HG03280 (cell line): ENCODE results near the gene TNFRSF19.

ENCODE experiments used
- ATAC-seq: cut with Tn5 transposase; IDR thresholded peaks from one replicate; pipeline ENCODE4 v1.9.1; 2021; ENCODE audit warnings: mild to moderate bottlenecking, moderate library complexity; ENCODE audit not compliant: unreplicated experiment

The TNFRSF19 gene

GRCh38 chr13:23707674-23708073, 137.5 kb downstream of the TNFRSF19 start:
- ATAC-seq, result no peak

- no peak for ATAC-seq
Measured at GRCh38 chr13:23709536-23709935, 139.3 kb downstream of the TNFRSF19 start.

- ATAC-seq, result no peak
Measured at GRCh38 chr13:23710366-23710765, 140.2 kb downstream of the TNFRSF19 start.

DNA sequence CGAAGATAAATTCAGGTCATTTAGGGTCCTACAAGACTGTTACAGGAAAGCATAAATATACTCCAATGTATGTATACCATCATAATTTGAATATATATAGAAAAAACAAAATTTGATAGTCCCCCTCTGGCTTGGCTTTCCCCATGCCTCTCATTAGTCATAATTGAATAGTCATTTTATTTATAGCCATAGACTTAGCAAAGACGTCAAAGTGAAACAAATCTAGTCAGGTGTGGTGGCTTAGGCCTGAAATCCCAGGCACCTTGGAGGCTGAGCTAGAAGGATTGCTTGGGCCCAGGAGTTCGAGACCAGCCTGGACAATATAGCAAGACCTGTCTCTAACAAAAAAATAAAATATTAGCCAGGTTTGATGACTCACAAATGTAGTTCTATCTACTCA, 141.1 kb downstream of the TNFRSF19 start:
- ATAC-seq, result no peak

DNA sequence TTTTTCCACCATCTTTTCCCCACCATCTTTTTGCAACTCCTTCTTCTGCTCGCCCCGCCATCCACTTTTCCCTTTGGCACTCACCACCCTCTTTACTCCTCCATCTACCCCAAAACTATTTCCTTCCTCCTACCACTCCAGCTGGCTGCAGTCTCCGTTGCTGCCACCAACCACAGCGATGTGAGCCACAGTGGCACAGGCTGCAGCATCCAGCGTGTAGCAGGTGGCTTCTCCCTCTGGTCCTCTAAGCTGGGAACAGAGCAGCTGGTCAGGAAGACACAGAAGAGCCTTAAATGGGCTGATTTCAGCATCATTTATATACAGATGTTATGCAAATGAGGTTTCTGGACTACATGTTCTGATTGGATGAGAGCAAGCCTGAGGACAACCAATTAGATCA, 144.5 kb downstream of the TNFRSF19 start:
- ATAC-seq, result no peak

DNA sequence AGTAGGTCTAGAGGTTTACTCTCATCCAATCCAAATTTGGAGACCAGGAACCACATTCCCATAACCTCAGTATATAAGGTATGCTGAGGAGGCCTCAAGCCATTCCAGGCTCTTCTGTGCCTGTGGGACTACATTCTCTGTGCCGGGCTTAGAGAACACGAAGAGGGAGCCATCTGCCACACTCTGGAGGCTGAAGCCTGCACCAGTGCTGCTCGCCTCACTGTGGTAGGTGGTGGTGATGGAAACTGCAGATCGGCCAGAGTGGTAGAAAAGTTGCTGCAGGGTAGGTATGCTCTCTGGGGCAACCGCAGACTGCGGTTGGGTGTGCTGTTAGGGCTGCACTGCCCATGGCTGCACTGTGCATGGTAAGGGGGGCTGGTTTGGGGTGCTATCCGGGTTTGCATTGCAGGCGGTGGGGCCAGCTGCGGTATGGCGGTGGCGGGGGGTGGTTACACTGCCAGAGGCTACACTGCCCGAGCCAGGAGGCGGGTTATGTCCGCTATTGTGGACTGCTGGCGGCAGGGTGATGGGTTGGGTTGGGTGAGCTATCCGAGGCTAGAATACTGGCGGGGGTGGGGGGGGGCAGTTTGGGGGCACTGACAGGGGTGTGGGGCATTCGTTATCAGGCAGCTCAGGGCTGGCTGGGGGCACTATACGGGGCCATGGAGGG, 145.0 kb downstream of the TNFRSF19 start:
- no peak for ATAC-seq

DNA sequence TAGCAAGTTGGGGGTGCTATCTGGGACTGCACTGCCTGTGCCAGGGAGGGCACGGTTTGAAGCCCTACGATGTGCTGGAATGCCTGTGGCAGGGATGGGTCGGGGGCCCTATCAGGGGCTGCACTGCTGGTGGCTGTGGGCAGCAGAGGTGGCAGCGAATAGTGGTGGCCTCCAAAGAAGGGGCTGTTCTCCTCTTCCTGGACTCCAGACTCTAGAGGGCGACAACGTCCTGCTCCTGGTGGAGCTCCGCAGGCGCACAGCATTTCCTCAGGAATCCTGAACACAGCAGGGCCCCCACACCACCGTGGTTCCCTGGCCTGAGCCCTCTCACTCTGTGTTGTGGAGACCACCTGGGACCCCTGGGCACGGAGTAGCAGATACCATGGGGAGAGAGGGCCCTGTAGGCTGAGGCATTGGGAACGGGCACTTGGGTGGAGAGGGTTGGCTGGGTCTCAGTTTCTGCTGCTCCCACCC, 145.6 kb downstream of the TNFRSF19 start:
- no peak for ATAC-seq

DNA sequence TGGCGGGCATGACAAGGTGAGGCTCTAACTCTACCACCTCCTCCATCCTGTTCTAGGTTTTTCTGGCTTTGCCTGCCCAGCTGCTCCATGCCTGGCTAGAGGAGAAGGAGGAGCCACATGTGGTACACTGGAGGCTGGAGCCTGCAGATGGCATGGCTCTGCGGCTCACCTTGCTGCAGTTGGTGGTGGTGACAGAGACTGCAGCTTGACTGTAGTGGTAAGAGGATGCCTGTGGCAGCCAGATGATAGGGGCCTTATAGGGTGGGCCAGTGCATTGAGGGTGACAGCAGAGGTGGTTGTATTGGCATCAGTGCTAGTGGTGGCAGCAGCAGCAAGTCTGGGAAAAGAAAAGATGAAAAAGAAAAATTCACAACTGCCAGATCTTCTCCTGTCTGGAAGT, 146.2 kb downstream of the TNFRSF19 start:
- ATAC-seq, result no peak

GRCh38 chr13:23718996-23719395, 148.8 kb downstream of the TNFRSF19 start:
- ATAC-seq, result no peak

DNA sequence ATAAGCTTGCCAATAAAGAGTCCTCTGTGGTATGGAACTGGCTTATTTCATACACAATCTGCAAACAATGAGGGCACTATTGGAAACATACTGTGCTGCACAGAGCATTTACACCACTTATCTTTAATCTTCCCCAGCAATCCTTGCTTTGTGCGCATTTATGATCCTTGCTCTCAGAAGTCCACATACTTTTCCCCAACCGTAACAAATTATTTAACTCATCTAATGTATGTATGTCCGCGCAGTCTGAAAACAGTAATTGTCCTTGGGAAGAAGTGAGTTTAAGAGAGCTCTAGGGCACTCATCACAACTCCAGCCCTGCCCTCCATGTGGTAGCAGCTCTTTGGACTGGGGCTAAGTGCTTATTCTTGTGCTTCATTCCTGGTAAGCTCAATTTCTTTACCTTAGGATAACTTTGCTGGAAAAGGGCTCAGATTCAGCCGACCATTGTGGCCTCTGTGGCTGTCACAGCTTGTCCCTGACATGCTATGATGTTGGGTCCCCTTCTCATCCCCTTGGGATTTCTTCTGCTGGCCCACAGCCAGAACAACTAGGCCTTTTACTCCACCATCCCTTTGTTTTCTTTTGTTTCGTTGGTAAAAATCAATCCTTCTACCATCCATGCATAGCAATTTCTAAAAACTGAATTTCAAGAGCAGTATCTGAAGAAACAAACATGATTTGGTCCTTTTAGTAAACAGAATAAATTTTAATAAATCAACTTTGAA, 152.7 kb downstream of the TNFRSF19 start:
- ATAC-seq, result no peak

DNA sequence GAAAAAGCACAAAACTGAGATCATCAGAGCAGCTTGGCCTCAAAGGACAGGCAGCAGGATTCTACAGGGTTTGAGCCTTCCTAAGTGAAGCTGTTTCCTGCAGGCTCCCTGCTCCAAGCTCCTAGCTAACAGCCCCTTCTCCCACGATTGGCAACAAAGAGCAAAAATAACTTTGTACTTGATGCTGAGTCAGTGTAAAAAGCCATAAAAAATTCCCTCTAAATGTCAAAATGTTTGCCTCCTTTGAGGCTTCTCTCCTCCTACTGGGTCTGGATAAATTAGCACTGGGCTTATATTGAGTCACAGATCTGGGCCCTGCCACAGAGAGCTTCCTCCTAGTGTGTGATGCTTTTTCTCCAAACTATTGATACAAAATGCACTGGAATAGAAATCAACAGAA, 153.3 kb downstream of the TNFRSF19 start:
- no peak for ATAC-seq

DNA sequence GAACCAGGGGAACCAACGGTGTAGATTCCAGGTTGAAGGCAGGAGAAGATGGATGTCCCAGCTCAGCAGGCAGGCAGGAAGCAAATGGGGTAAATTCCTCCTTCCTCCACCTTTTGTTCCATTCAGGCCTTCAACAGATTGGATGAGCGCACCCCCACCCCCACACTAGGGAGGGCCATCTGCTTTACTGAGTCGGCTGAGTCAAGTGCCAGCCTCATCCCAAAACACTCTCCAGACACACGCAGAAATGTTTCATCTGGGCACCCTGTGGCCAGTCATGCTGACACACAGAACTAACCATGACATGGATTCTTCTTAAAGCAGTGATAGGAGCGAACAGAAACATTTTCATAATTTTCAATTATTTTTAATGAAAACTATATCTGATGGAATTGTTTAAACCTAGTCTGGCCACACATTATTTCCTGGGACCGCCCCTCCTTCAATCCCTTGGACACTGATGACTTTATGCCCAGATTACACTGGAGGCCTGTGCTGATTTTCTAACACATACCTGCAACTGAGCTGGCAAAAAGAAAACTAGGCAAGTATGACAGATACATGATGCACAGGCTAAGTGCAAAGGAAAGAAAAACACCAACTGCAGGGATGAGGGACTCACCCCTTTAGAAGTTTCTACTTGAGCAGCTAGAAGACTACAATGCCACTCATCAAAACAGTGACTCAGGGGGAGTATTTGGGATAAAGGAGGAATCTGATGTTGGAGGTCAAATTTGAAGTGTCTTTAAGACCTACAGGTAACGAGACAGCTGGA, 154.2 kb downstream of the TNFRSF19 start:
- no peak for ATAC-seq
